ENCODE data around the gene GK2. TPM values are rescaled to one million over a fixed set of nuclear protein-coding genes. Genes with fewer than 3 reads are reported as not detected.

GK2 gene
- total and polyA plus RNA-seq, 2 of the 13 experiments (the other 11 are each of a cell fraction or from before 2014, with no cell fraction given): not detected

DNA sequence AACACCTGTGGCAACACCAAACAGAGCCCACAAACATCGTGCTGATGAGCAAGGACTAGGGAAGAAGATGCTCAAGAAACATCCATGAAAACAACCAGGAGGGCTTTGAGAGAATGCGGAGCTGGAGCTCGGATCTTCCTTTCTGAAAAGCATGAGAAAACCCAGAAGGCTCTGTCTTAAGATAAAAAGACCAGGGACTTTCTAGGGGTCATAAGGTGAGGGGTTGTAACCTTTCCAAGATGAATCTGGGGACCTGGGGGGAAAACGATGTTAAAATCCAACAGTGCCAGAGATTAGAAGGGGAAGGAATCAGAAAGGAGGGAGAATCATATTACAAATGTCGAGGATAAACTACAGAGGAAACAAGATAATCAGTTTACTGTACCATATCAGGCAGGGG lies 10.1 kb downstream of the GK2 start:
- Histone ChIP-seq H3K9ac (ENCODE audit: insufficient read depth, low read depth, low read length) (no peak overlapping the region), H2AFZ (ENCODE audit: low read length) (no peak overlapping the region), H3K4me2 (ENCODE audit: low read depth, low read length) (no peak overlapping the region), H3K27me3 (ENCODE audit: control insufficient read depth in 1 of 2, insufficient read depth in 2 of 2, low read length in 2 of 2) (no peaks in the 10 kb centered on the region), H3K9me3 (ENCODE audit: low read length) (no peaks in the 10 kb centered on the region), H3K4me3 (replicated peaks in 1 of 3; ENCODE audit: insufficient read depth in 1 of 3, low read depth in 2 of 3, low read length in 3 of 3) (no peak overlapping the region), H3K27ac (ENCODE audit: extremely low read length, insufficient read depth, low read length) (no peak overlapping the region), H4K20me1 (ENCODE audit: insufficient read depth, low read length) (no peaks in the 10 kb centered on the region), H3K36me3 (replicated peaks in 1 of 2; ENCODE audit: control insufficient read depth in 1 of 2, insufficient read depth in 2 of 2, low read length in 2 of 2) (no peaks in the 10 kb centered on the region), H3K79me2 (ENCODE audit: insufficient read depth, low read length) (no peaks in the 10 kb centered on the region), H3K4me1 (ENCODE audit: insufficient read depth, low read length) (no peaks in the 10 kb centered on the region)
- intact Hi-C loops (cut with micrococcal nuclease; ENCODE audit: unreplicated experiment): no loop called here
- 13% methylated on average over 5 of the region's 5 CpGs for WGBS (ENCODE audit: low lambda C conversion rate)
- ChIA-PET CTCF (ENCODE audit: low intra/inter-chr PET ratio, low total read pairs) (no interaction called here), POLR2A (no interaction called here)
- DNase-seq (ENCODE audit: low spot score) (no peak), FAIRE-seq (no peak), ATAC-seq (no peak)
- in situ Hi-C loops (cut with HindIII; ENCODE audit: extremely low pct_ligation_motif_present, low pct_unique_long_range_greater_than_20kb): no loop called here
- BruUV-seq (replicated peaks): no TSS peak
- TF ChIP-seq ZC3H4 (CRISPR knock-in tag; IDR thresholded peaks at IDR 0.05; ENCODE audit: borderline replicate concordance) (no peak), PHF8 (CRISPR knock-in tag; IDR thresholded peaks at IDR 0.05) (no peak), GATAD2A (CRISPR knock-in tag; IDR thresholded peaks at IDR 0.05) (no peak), ZNF251 (CRISPR knock-in tag; IDR thresholded peaks at IDR 0.05) (no peak), TEAD3 (CRISPR knock-in tag; optimal IDR thresholded peaks at IDR 0.05; ENCODE audit: borderline replicate concordance) (no peak), SALL2 (CRISPR knock-in tag; IDR thresholded peaks at IDR 0.05) (no peak), PPARG (CRISPR knock-in tag; conservative IDR thresholded peaks at IDR 0.05) (no peak), CENPT (CRISPR knock-in tag; IDR thresholded peaks at IDR 0.05; ENCODE audit: low read depth) (no peak), POLR2AphosphoS5 (IDR thresholded peaks at IDR 0.05; ENCODE audit: low read depth, low read length) (no peak), GTF2F1 (IDR thresholded peaks at IDR 0.05; ENCODE audit: low read length) (no peak), ZNF136 (CRISPR knock-in tag; IDR thresholded peaks at IDR 0.05; ENCODE audit: low read depth) (no peak), GFI1 (CRISPR knock-in tag; IDR thresholded peaks at IDR 0.05; ENCODE audit: borderline replicate concordance) (no peak), MEIS1 (CRISPR knock-in tag; IDR thresholded peaks at IDR 0.05; ENCODE audit: borderline replicate concordance) (no peak), CAMTA2 (CRISPR knock-in tag; IDR thresholded peaks at IDR 0.05; ENCODE audit: borderline replicate concordance) (no peak)
- TF ChIP-seq, protein P1, sequence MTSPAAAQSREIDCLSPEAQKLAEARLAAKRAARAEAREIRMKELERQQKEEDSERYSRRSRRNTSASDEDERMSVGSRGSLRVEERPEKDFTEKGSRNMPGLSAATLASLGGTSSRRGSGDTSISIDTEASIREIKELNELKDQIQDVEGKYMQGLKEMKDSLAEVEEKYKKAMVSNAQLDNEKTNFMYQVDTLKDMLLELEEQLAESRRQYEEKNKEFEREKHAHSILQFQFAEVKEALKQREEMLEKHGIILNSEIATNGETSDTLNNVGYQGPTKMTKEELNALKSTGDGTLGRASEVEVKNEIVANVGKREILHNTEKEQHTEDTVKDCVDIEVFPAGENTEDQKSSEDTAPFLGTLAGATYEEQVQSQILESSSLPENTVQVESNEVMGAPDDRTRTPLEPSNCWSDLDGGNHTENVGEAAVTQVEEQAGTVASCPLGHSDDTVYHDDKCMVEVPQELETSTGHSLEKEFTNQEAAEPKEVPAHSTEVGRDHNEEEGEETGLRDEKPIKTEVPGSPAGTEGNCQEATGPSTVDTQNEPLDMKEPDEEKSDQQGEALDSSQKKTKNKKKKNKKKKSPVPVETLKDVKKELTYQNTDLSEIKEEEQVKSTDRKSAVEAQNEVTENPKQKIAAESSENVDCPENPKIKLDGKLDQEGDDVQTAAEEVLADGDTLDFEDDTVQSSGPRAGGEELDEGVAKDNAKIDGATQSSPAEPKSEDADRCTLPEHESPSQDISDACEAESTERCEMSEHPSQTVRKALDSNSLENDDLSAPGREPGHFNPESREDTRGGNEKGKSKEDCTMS (CRISPR knock-in tag; conservative IDR thresholded peaks at IDR 0.05): no peak
- TF ChIP-seq, protein P2, sequence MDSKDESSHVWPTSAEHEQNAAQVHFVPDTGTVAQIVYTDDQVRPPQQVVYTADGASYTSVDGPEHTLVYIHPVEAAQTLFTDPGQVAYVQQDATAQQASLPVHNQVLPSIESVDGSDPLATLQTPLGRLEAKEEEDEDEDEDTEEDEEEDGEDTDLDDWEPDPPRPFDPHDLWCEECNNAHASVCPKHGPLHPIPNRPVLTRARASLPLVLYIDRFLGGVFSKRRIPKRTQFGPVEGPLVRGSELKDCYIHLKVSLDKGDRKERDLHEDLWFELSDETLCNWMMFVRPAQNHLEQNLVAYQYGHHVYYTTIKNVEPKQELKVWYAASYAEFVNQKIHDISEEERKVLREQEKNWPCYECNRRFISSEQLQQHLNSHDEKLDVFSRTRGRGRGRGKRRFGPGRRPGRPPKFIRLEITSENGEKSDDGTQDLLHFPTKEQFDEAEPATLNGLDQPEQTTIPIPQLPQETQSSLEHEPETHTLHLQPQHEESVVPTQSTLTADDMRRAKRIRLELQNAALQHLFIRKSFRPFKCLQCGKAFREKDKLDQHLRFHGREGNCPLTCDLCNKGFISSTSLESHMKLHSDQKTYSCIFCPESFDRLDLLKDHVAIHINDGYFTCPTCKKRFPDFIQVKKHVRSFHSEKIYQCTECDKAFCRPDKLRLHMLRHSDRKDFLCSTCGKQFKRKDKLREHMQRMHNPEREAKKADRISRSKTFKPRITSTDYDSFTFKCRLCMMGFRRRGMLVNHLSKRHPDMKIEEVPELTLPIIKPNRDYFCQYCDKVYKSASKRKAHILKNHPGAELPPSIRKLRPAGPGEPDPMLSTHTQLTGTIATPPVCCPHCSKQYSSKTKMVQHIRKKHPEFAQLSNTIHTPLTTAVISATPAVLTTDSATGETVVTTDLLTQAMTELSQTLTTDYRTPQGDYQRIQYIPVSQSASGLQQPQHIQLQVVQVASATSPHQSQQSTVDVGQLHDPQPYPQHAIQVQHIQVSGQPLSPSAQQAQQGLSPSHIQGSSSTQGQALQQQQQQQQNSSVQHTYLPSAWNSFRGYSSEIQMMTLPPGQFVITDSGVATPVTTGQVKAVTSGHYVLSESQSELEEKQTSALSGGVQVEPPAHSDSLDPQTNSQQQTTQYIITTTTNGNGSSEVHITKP (CRISPR knock-in tag; IDR thresholded peaks at IDR 0.05; ENCODE audit: low read depth): no peak
- TF ChIP-seq, protein P3, sequence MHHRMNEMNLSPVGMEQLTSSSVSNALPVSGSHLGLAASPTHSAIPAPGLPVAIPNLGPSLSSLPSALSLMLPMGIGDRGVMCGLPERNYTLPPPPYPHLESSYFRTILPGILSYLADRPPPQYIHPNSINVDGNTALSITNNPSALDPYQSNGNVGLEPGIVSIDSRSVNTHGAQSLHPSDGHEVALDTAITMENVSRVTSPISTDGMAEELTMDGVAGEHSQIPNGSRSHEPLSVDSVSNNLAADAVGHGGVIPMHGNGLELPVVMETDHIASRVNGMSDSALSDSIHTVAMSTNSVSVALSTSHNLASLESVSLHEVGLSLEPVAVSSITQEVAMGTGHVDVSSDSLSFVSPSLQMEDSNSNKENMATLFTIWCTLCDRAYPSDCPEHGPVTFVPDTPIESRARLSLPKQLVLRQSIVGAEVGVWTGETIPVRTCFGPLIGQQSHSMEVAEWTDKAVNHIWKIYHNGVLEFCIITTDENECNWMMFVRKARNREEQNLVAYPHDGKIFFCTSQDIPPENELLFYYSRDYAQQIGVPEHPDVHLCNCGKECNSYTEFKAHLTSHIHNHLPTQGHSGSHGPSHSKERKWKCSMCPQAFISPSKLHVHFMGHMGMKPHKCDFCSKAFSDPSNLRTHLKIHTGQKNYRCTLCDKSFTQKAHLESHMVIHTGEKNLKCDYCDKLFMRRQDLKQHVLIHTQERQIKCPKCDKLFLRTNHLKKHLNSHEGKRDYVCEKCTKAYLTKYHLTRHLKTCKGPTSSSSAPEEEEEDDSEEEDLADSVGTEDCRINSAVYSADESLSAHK (CRISPR knock-in tag; IDR thresholded peaks at IDR 0.05; ENCODE audit: borderline replicate concordance): no peak
